ENCODE results near the gene PCSK2. TPM values are rescaled to one million over a fixed set of nuclear protein-coding genes. Genes with fewer than 3 reads are reported as not detected.

PCSK2 gene
- total and polyA plus RNA-seq, 2 of the 8 experiments (the other 6 are each of a cell fraction or from before 2014, with no cell fraction given) = 1.9 to 4.2 TPM

- Histone ChIP-seq H2BK120ac (replicated peaks; ENCODE audit: low read depth, low read length) (no peak overlapping the region), H3K4ac (replicated peaks; ENCODE audit: insufficient read length, low read depth, low read length) (no peak overlapping the region), H3K79me2 (ENCODE audit: control insufficient read depth in 1 of 2, insufficient read depth in 2 of 2, low read length in 2 of 2) (no peaks in the 10 kb centered on the region), H3K27me3 (replicated peaks in 1 of 4; ENCODE audit: control insufficient read depth in 3 of 4, extremely low read depth in 1 of 4, insufficient read depth in 3 of 4, low read length in 3 of 4) (no peaks in the 10 kb centered on the region), H3K4me2 (ENCODE audit: insufficient read depth in 1 of 2, low read depth in 2 of 2, low read length in 2 of 2) (no peak overlapping the region), H3K79me1 (ENCODE audit: low read depth, low read length) (no peaks in the 10 kb centered on the region), H4K5ac (ENCODE audit: insufficient read length, low read depth, low read length) (no peak overlapping the region), H2BK20ac (ENCODE audit: low read length) (no peak overlapping the region), H4K8ac (ENCODE audit: extremely low read depth, insufficient read depth, low read length) (no peak overlapping the region), H2BK12ac (ENCODE audit: low read depth, low read length) (no peak overlapping the region), H3K27ac (ENCODE audit: low read depth, low read length) (no peak overlapping the region), H3K23ac (ENCODE audit: insufficient read length) (no peak overlapping the region), H3K4me3 (ENCODE audit: extremely low read depth in 1 of 4, insufficient read depth in 2 of 4, low read depth in 3 of 4, low read length in 4 of 4) (no peak overlapping the region), H2AFZ (ENCODE audit: low read length) (no peak overlapping the region), H4K91ac (replicated peaks; ENCODE audit: insufficient read length, low read length) (no peak overlapping the region), H4K20me1 (replicated peaks in 1 of 2; ENCODE audit: control insufficient read depth in 1 of 2, insufficient read depth in 2 of 2, low read length in 2 of 2) (peaks cover 0 to 2% of the 10 kb centered on the region in 2 experiments), H3K23me2 (ENCODE audit: low read depth, low read length) (no peaks in the 10 kb centered on the region), H2AK5ac (ENCODE audit: low read depth, low read length) (no peak overlapping the region), H2BK5ac (ENCODE audit: low read depth, low read length) (no peak overlapping the region), H3K9me3 (ENCODE audit: insufficient read depth in 2 of 2, low read depth in 1 of 2, low read length in 1 of 2) (no peaks in the 10 kb centered on the region), H3K9ac (replicated peaks in 1 of 4; ENCODE audit: extremely low read depth in 1 of 4, low read depth in 3 of 4, low read length in 3 of 4) (no peak overlapping the region), H3K4me1 (replicated peaks in 1 of 4; ENCODE audit: control insufficient read depth in 3 of 4, insufficient read depth in 4 of 4, low read length in 3 of 4) (no peaks in the 10 kb centered on the region), H3K14ac (ENCODE audit: insufficient read length) (no peak overlapping the region), H2BK15ac (ENCODE audit: low read length) (no peak overlapping the region), H3K18ac (ENCODE audit: extremely low read depth, low read length) (no peak overlapping the region), H3K36me3 (ENCODE audit: control insufficient read depth in 2 of 4, insufficient read depth in 4 of 4, low read length in 3 of 4) (no peaks in the 10 kb centered on the region), H3K56ac (replicated peaks; ENCODE audit: insufficient read length, low read depth, low read length) (no peak overlapping the region)
- WGBS, 2 experiments (ENCODE audit: extremely low coverage in 1 of 2, insufficient coverage in 1 of 2, insufficient read length in 1 of 2, insufficient replicate concordance in 2 of 2, low coverage in 1 of 2, low lambda C conversion rate in 2 of 2, missing lambda C conversion rate in 1 of 2) = 85% methylated on average over 27 of the region's 28 CpGs; no CpG with 5 or more reads in 1 of the 2 experiments
- CTCF ChIA-PET (ENCODE audit: partially characterized antibody) = interaction anchor here (0.9 to 1.8 kb wide), 5 partner anchors 13 to 526 kb away, joined by 3 to 4 read pairs (median 3); no protein-coding TSS in a partner anchor
- DNase-seq (ENCODE audit: low read depth in 1 of 2, low spot score in 2 of 2) (peak in 1 of 2 experiments; percentile 51), FAIRE-seq (no peak)
- POLR2A ChIA-PET (ENCODE audit: partially characterized antibody) = no interaction called here
- TF ChIP-seq POLR2AphosphoS5 (IDR thresholded peaks at IDR 0.05; ENCODE audit: low read depth, low read length) (no peak), CBX8 (IDR thresholded peaks at IDR 0.05; ENCODE audit: borderline replicate concordance, low read depth, low read length) (no peak), JUN (IDR thresholded peaks at IDR 0.05; ENCODE audit: low read depth, low read length) (no peak)
These were observed 100.6 kb downstream of the PCSK2 start for GRCh38 chr20:17327185-17328148.

Data from H1 (cell line).